MM.1S (cell line): ENCODE results near the gene GPR158.

Experiments used
- DNase-seq: peaks from one replicate; pipeline ENCODE4 v3.0.0-alpha.2; 2015
- H2AFZ ChIP-seq: fragments of 300-600 bp; sonication (generic); 2 replicates; pipeline ENCODE4 v1.6.0; 2016; ENCODE audit warnings: antibody characterized with exemption, low read length
- H3F3A ChIP-seq: fragments of 300-600 bp; sonication (generic); 2 replicates; pipeline ENCODE4 v1.6.1; 2016; ENCODE audit warnings: mild to moderate bottlenecking, antibody characterized with exemption, low read length, moderate library complexity, mixed read lengths; ENCODE audit not compliant: insufficient read depth
- H3K27ac ChIP-seq: fragments of 300-600 bp; sonication (generic); 2 replicates; pipeline ENCODE4 v1.5.1; 2016; ENCODE audit warnings: mild to moderate bottlenecking, low read length
- H3K27me3 ChIP-seq: fragments of 300-600 bp; sonication (generic); replicated peaks from 2 replicates; pipeline ENCODE4 v1.6.0; 2016; ENCODE audit warnings: low read length; ENCODE audit not compliant: insufficient read depth
- H3K36me3 ChIP-seq: fragments of 300-600 bp; sonication (generic); replicated peaks from 2 replicates; pipeline ENCODE4 v1.6.1; 2016; ENCODE audit warnings: mild to moderate bottlenecking, low read length, mixed read lengths; ENCODE audit not compliant: insufficient read depth
- H3K4me1 ChIP-seq: fragments of 300-600 bp; sonication (generic); 2 replicates; pipeline ENCODE4 v1.6.1; 2016; ENCODE audit warnings: low read length, mixed read lengths
- H3K4me2 ChIP-seq: fragments of 300-600 bp; sonication (generic); 2 replicates; pipeline ENCODE4 v1.6.0; 2016; ENCODE audit warnings: low read depth, low read length
- H3K4me3 ChIP-seq: fragments of 300-600 bp; sonication (generic); 2 replicates; pipeline ENCODE4 v1.5.1; 2016; ENCODE audit warnings: low read length, mixed read lengths
- H3K79me2 ChIP-seq: fragments of 300-600 bp; sonication (generic); 2 replicates; pipeline ENCODE4 v1.6.1; 2016; ENCODE audit warnings: mixed run types, low read length, mixed read lengths
- H3K9ac ChIP-seq: fragments of 300-600 bp; sonication (generic); 2 replicates; pipeline ENCODE4 v1.6.1; 2016; ENCODE audit warnings: low read length, mixed read lengths
- H3K9me2 ChIP-seq: fragments of 300-600 bp; sonication (generic); replicated peaks from 2 replicates; pipeline ENCODE4 v1.6.1; 2016; ENCODE audit warnings: mild to moderate bottlenecking, low read length, mixed read lengths; ENCODE audit not compliant: insufficient read depth
- H3K9me3 ChIP-seq: fragments of 300-600 bp; sonication (generic); replicated peaks from 2 replicates; pipeline ENCODE4 v1.6.1; 2016; ENCODE audit warnings: mild to moderate bottlenecking, low read length, mixed read lengths; ENCODE audit not compliant: insufficient read depth
- H4K20me1 ChIP-seq: fragments of 300-600 bp; sonication (generic); 2 replicates; pipeline ENCODE4 v1.6.1; 2016; ENCODE audit warnings: mild to moderate bottlenecking, low read length, moderate library complexity, mixed read lengths; ENCODE audit not compliant: insufficient read depth
- EZH2 ChIP-seq: fragments of 300-600 bp; sonication (generic); optimal IDR thresholded peaks from 2 replicates; pipeline ENCODE3; 2017; ENCODE audit warnings: low read depth, mild to moderate bottlenecking, antibody characterized with exemption, low read length, mixed read lengths
- EZH2phosphoT487 ChIP-seq: fragments of 300-600 bp; sonication (generic); IDR thresholded peaks from 2 replicates; pipeline ENCODE4 v1.6.1; 2018; ENCODE audit warnings: antibody characterized with exemption, low read length
- TF ChIP-seq, protein P1 (sequence below): fragments of 300-600 bp; sonication (generic); IDR thresholded peaks from 2 replicates; pipeline ENCODE4 v1.5.1; 2016; ENCODE audit warnings: antibody characterized with exemption, low read length, mixed read lengths

The GPR158 gene

DNA sequence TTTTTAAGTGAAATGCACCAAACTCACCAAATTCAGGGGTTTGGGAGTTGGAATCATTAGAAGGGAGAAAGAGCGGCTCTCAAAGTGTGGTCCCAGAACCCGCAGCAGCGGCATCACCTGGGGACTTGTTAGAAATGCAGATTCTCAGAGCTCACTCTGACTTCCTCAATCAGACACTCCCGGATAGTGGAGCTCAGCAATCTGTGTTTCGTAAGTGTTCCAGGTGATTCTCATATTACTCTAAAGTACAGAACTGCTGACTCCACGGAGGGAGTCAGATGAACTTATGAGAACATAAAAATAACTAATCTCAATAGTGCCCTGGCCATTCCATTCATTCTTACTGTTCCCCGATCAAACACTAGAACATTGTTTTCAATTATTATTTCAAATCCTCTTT is 400.5 kb downstream of the GPR158 start:
- H4K20me1 ChIP-seq: no peaks in the 10 kb centered on the region
- no peak overlapping the region for H3K27ac ChIP-seq
- H2AFZ ChIP-seq: no peak overlapping the region
- H3F3A ChIP-seq: no peaks in the 10 kb centered on the region
- H3K9me3 ChIP-seq: no peaks in the 10 kb centered on the region
- H3K4me3 ChIP-seq: no peak overlapping the region
- H3K4me1 ChIP-seq: no peaks in the 10 kb centered on the region
- no peak for DNase-seq
- TF ChIP-seq EZH2phosphoT487 (no peak), EZH2 (no peak)
- TF ChIP-seq, protein P1, sequence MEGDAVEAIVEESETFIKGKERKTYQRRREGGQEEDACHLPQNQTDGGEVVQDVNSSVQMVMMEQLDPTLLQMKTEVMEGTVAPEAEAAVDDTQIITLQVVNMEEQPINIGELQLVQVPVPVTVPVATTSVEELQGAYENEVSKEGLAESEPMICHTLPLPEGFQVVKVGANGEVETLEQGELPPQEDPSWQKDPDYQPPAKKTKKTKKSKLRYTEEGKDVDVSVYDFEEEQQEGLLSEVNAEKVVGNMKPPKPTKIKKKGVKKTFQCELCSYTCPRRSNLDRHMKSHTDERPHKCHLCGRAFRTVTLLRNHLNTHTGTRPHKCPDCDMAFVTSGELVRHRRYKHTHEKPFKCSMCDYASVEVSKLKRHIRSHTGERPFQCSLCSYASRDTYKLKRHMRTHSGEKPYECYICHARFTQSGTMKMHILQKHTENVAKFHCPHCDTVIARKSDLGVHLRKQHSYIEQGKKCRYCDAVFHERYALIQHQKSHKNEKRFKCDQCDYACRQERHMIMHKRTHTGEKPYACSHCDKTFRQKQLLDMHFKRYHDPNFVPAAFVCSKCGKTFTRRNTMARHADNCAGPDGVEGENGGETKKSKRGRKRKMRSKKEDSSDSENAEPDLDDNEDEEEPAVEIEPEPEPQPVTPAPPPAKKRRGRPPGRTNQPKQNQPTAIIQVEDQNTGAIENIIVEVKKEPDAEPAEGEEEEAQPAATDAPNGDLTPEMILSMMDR: no peak
- H3K9ac ChIP-seq: no peak overlapping the region
- no peaks in the 10 kb centered on the region for H3K36me3 ChIP-seq
- no peaks in the 10 kb centered on the region for H3K9me2 ChIP-seq
- H3K4me2 ChIP-seq: no peak overlapping the region
- no peaks in the 10 kb centered on the region for H3K79me2 ChIP-seq
- H3K27me3 ChIP-seq: no peaks in the 10 kb centered on the region

DNA sequence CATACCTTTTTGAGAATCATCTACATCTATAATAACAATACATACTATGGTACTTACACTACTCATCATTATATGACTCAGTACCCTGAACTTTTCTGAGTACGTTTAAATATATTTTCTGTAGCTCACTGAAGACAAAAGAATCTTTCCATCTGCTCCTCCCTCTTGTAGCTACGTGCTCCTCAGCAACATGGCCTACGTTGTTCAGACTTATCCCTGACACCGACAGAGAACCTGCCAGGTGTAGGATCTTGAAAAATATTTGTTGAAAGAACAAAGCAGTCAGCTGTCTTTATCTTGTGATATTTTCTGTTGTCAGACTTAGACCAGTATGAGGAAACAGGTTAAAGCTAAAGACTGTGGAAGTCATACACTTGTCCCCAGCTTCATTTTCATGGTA is 403.3 kb downstream of the GPR158 start:
- Histone ChIP-seq H3K9me3 (no peaks in the 10 kb centered on the region), H4K20me1 (no peaks in the 10 kb centered on the region), H2AFZ (no peak overlapping the region), H3K4me3 (no peak overlapping the region), H3K27ac (no peak overlapping the region), H3F3A (no peaks in the 10 kb centered on the region), H3K79me2 (no peaks in the 10 kb centered on the region), H3K27me3 (no peaks in the 10 kb centered on the region), H3K9ac (no peak overlapping the region), H3K9me2 (no peaks in the 10 kb centered on the region), H3K4me2 (no peak overlapping the region), H3K36me3 (no peaks in the 10 kb centered on the region), H3K4me1 (no peaks in the 10 kb centered on the region)
- DNase-seq: no peak
- TF ChIP-seq, protein P1: no peak
- no peak for TF ChIP-seq EZH2phosphoT487
- no peak for TF ChIP-seq EZH2

DNA sequence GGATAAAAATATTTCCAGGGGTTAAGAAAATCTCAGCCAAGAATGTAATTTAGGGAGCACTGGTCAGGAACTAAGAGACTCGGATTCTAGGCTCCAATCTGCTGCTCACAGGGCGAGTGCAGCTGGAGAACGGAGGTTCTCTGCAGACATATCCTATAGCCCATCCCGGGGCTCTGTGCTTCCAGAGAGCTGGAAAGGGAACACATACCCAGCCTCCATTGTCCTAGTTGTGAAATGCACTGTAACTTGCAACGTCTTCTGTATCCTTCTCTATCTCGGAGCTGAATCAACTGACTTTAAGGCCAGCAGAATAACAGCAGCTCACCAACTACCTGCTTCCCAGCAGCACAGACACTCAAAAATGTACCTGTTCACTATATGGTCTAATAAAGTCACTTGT is 408.2 kb downstream of the GPR158 start:
- Histone ChIP-seq H3K79me2 (no peaks in the 10 kb centered on the region), H3K27ac (no peak overlapping the region), H3K36me3 (no peaks in the 10 kb centered on the region), H3K27me3 (no peaks in the 10 kb centered on the region), H4K20me1 (no peaks in the 10 kb centered on the region), H3K9me3 (no peaks in the 10 kb centered on the region), H3K9me2 (no peaks in the 10 kb centered on the region), H3K4me3 (no peak overlapping the region), H3K4me1 (no peaks in the 10 kb centered on the region), H3F3A (no peaks in the 10 kb centered on the region), H3K9ac (no peak overlapping the region), H3K4me2 (no peak overlapping the region), H2AFZ (no peak overlapping the region)
- TF ChIP-seq EZH2 (no peak), EZH2phosphoT487 (no peak)
- TF ChIP-seq, protein P1: no peak
- DNase-seq: no peak

DNA sequence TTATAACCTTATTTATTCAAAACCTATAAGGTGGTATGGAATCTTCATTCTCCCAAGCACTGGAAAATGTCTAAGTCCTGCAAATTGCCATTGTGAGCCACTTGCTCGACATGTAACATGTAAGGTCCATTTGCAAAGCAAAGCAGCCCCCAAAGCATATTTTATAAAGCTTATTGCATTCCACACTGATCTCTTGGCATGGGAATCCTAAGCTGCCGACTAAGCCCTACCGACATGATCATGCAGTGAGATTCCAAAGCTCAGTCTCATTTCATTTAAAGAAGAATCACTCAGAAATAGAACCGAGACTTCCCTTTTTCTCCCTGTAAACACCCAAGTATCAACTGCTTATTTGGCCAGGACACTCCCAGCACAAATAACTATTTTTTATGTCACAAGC is 425.9 kb downstream of the GPR158 start:
- DNase-seq: no peak
- Histone ChIP-seq H3K27me3 (no peaks in the 10 kb centered on the region), H2AFZ (no peak overlapping the region), H3K36me3 (no peaks in the 10 kb centered on the region), H3K9me3 (no peaks in the 10 kb centered on the region), H3K4me1 (no peaks in the 10 kb centered on the region), H3K9ac (no peak overlapping the region), H3K4me2 (no peak overlapping the region), H4K20me1 (no peaks in the 10 kb centered on the region), H3K9me2 (no peaks in the 10 kb centered on the region), H3K4me3 (no peak overlapping the region), H3K79me2 (no peaks in the 10 kb centered on the region), H3K27ac (no peak overlapping the region), H3F3A (no peaks in the 10 kb centered on the region)
- TF ChIP-seq, protein P1: no peak
